AG04450 (cell line): ENCODE data around the gene CUEDC1. TPM values are rescaled to one million over a fixed set of nuclear protein-coding genes. Genes with fewer than 3 reads are reported as not detected.

Source experiments
- CTCF ChIA-PET: fragments of 300-600, 350-600 bp; formaldehyde crosslinking; extraction: SDS; loops from one replicate; lab custom pipeline; 2022; ENCODE audit warnings: antibody characterized with exemption, inconsistent platforms; lab: Charles Lee
- POLR2A ChIA-PET: fragments of 350-600 bp; formaldehyde crosslinking; extraction: SDS; loops from one replicate; lab custom pipeline; 2021; ENCODE audit warnings: antibody characterized with exemption, inconsistent platforms; lab: Yijun Ruan, JAX
- DNase-seq: peaks from one replicate; pipeline ENCODE4 v3.0.0-alpha.2; 2011; ENCODE audit warnings: low read depth, low spot score
- H3K27ac ChIP-seq: one replicate; pipeline ENCODE4 v1.5.1; 2012; ENCODE audit warnings: low read depth, low read length, control low read depth
- H3K27me3 ChIP-seq: one replicate; pipeline ENCODE4 v1.6.0; 2012; ENCODE audit warnings: low read length; ENCODE audit not compliant: control insufficient read depth, insufficient read depth
- H3K4me3 ChIP-seq: 2 replicates; pipeline ENCODE4 v1.5.1; 2011; ENCODE audit warnings: mild to moderate bottlenecking, low read depth, low read length, control low read depth
- H3K9me3 ChIP-seq: 2 replicates; pipeline ENCODE4 v1.5.1; 2012; ENCODE audit warnings: low read length; ENCODE audit not compliant: control insufficient read depth, insufficient read depth
- polyA plus RNA-seq: library from polyadenylated mRNA; depleted of rRNA; stranded (reverse); fragments of >200 nt; gene quantifications from 2 replicates; pipeline ENCODE4 v1.2.3, GENCODE V29; 2011
- TF ChIP-seq, protein P1 (sequence below): IDR thresholded peaks from 2 replicates; pipeline ENCODE4 v1.5.1; 2011; ENCODE audit warnings: low read depth, low read length, control low read depth, inconsistent platforms

Gene CUEDC1
- polyA plus RNA-seq, 1 experiment = 21.6 TPM

DNA sequence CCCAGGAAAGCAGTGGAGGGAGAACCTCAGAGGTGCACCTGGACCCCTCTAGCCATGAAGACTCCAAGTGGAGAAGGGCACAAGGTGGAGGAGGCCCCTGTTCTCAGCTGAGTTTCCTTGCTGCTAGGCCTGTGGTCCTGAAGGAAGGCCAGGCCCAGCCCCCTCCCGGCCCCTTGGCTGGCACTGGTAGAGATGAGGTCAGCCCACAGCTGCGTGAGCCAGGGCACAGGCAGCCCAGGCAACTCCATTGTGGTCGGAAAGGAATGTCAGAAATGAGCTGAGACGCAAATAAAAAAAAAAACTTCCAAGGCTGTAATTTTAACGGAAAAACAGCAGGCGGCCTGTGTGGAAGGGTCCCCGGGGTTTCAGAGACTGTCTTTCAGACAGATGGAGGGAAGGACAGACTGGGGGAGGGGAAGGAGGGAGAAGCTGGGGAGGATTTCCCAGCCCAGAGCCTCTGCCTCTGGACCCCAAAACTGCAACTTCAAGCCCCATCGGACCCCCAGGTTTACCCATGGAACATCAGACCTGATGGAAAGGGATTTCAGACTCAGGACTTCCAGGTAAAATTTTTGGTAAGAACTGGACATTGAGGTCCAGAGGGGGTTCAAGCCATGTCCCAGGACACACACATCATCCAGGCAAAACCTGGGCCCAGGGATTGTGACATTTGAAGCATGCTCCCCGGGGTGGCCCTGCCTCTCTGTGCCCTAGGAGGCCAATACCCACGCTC, 79.8 kb downstream of the CUEDC1 start:
- peak; percentile 97 for DNase-seq
- H3K27ac ChIP-seq = peak overlapping the region; percentile 100
- no peaks in the 10 kb centered on the region for H3K9me3 ChIP-seq
- CTCF ChIA-PET = interaction anchor here (0.6 to 7.7 kb wide), 28 partner anchors 8 to 1686 kb away, joined by 3 to 89 read pairs (median 4); no protein-coding TSS in a partner anchor
- no peaks in the 10 kb centered on the region for H3K27me3 ChIP-seq
- POLR2A ChIA-PET = interaction anchor here (0.6 to 3.0 kb wide), 20 partner anchors 16 to 756 kb away, joined by 3 to 43 read pairs (median 6); partner anchors contain the start of genes CUEDC1, DYNLL2, SRSF1 and VEZF1
- TF ChIP-seq, protein P1, sequence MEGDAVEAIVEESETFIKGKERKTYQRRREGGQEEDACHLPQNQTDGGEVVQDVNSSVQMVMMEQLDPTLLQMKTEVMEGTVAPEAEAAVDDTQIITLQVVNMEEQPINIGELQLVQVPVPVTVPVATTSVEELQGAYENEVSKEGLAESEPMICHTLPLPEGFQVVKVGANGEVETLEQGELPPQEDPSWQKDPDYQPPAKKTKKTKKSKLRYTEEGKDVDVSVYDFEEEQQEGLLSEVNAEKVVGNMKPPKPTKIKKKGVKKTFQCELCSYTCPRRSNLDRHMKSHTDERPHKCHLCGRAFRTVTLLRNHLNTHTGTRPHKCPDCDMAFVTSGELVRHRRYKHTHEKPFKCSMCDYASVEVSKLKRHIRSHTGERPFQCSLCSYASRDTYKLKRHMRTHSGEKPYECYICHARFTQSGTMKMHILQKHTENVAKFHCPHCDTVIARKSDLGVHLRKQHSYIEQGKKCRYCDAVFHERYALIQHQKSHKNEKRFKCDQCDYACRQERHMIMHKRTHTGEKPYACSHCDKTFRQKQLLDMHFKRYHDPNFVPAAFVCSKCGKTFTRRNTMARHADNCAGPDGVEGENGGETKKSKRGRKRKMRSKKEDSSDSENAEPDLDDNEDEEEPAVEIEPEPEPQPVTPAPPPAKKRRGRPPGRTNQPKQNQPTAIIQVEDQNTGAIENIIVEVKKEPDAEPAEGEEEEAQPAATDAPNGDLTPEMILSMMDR = peak; percentile 79
- peak overlapping the region; percentile 42 for H3K4me3 ChIP-seq

DNA sequence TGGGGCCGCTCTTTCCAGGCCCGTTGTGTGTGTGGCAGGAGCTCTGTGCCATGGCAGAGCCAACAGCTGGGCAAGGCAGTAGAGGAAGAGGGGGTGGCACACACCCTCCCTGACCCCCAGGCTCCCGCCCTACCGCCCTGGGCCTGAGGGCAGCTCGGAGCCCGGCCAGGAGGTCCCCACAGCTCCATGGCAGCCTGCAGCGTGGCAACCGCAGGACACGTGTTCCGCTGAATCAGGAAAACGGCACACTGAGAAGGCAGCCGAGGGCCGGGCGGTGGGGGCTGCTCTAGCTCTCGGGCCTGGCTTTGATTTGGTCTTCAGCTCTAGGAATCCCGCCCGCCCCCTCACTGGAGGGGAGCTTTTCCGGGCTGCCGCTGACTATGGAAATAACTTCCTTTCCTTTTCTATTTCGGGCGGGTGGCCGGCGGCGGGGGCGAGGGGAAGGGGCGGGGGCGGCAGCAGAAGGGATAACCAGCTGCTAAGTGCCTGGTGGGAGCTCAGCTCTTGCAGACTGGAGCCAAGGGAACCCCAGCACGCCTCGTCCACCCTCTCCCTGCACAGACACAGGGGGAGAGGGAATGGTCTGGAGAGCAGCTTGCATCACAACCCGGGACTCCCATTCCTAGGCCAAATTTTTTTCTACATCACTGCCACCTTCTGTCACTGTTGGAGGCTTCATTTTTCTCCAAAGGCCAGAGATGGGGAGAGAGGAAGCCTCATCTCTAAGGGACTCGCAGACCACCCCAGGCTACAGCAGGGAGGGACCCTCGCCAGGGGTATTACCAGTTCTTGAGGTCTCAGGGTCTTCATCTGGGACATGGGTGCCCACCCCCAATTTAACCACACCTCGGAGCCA, 80.5 kb downstream of the CUEDC1 start:
- ChIA-PET POLR2A (interaction anchor here (0.5 to 3.0 kb wide), 18 partner anchors 15 to 209 kb away, joined by 3 to 43 read pairs (median 6); partner anchors contain the start of genes CUEDC1, DYNLL2, SRSF1 and VEZF1), CTCF (interaction anchor here (0.6 to 7.7 kb wide), 25 partner anchors 8 to 787 kb away, joined by 3 to 89 read pairs (median 4); no protein-coding TSS in a partner anchor)
- no peaks in the 10 kb centered on the region for H3K9me3 ChIP-seq
- TF ChIP-seq, protein P1 = no peak
- peak overlapping the region; percentile 42 for H3K4me3 ChIP-seq
- H3K27me3 ChIP-seq = no peaks in the 10 kb centered on the region
- peak overlapping the region; percentile 100 for H3K27ac ChIP-seq
- peak; percentile 87 for DNase-seq

DNA sequence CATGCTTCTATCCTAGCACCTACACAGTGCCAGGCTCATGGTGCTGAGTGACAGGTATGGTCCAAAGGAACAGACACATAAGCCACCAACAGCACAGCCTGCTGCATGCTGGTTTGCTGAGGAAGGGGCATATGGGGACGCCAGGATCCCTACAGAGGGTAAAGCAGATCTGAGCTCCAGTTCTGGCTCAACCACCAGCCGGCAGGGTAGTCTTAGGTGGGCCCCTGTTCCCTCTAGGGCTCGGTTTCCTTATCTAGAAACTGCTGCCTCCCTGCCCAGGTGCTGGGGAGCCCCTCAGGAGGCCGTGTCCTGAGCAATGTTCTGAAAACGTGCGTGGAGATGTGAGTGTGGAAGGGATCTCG, 81.2 kb downstream of the CUEDC1 start:
- Histone ChIP-seq H3K9me3 (peaks cover 1% of the 10 kb centered on the region; the same call in 1 of the 2 replicates), H3K4me3 (peak overlapping the region; percentile 12), H3K27me3 (no peaks in the 10 kb centered on the region), H3K27ac (peak overlapping the region; percentile 100)
- TF ChIP-seq, protein P1 = no peak
- DNase-seq = no peak
- ChIA-PET POLR2A (interaction anchor here (0.5 to 3.0 kb wide), 11 partner anchors 14 to 210 kb away, joined by 3 to 43 read pairs (median 6); partner anchors contain the start of genes CUEDC1, DYNLL2, SRSF1 and VEZF1), CTCF (interaction anchor here (0.6 to 7.7 kb wide), 7 partner anchors 17 to 277 kb away, joined by 3 to 89 read pairs (median 5); no protein-coding TSS in a partner anchor)

DNA sequence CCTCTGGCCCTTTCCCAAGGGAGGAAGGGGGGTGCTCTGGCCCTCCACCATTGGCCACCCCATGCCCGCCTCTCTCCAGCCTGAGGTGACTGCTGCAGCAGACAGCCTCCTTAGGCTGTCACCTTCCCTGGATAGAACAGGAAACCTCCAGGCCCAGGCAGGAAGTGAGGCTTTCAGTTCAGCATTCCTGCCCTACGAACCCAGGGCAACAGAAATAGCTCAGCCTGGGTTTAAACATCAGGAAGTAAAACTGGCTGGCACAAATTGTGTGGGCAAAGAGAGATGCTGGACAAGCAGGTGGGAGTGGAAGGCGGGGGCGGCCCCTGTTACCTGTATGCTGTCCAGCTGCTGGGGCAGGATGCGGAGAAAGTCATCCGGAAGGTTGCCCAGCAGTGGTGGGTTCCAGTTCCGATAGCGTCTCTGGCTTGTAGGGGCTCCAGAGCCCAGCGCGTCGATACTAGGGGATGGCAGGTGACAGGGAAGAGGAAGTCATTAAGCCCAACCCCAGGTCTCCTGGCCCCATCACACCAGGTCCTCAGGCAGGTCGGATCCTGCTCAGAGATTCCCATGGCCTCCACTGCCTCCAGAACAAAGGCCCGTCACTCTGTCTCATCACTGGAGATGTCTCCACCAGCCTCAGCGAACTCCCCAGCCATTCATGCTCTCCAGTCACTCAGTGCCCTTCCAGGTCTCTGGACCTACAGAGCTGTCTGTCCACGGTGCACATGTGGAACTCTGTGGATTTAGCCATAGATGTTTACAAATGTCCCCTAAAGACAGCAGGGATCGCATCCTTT, 81.8 kb downstream of the CUEDC1 start:
- POLR2A ChIA-PET = interaction anchor here (0.5 to 3.0 kb wide), 4 partner anchors 14 to 134 kb away, joined by 5 to 43 read pairs (median 10); partner anchors contain the start of gene SRSF1
- H3K4me3 ChIP-seq = no peak overlapping the region
- no peaks in the 10 kb centered on the region for H3K27me3 ChIP-seq
- no peak for DNase-seq
- CTCF ChIA-PET = interaction anchor here (0.6 to 7.7 kb wide), 3 partner anchors 16 to 126 kb away, joined by 3 to 89 read pairs (median 3); no protein-coding TSS in a partner anchor
- H3K9me3 ChIP-seq = peaks cover 3% of the 10 kb centered on the region; the same call in 1 of the 2 replicates
- TF ChIP-seq, protein P1 = no peak
- peak overlapping the region; percentile 100 for H3K27ac ChIP-seq
